ENCODE measurements around the gene MTHFD1.

The MTHFD1 gene

DNA sequence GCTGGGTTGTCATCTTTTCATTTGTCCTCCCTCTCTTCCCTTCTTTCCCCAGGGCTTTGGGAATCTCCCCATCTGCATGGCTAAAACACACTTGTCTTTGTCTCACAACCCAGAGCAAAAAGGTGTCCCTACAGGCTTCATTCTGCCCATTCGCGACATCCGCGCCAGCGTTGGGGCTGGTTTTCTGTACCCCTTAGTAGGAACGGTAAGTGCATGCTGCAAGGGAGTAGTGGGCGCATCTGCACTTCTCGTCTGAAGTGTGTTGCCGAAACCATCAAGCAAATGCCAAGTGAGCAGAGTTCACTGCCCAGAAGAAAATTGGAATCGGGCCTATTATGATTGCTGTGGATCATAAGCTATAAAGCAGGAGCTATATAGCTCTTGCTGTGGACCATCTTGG lies 66.5 kb downstream of the MTHFD1 start:
- no peak overlapping the region for H3K27ac Mint-ChIP-seq
- H3K36me3 Mint-ChIP-seq (ENCODE audit: low read depth): peaks cover 46% of the 10 kb centered on the region
- H3K9me3 Mint-ChIP-seq: no peaks in the 10 kb centered on the region
- H3K27me3 Mint-ChIP-seq (ENCODE audit: low read depth): no peaks in the 10 kb centered on the region
- H3K4me1 Mint-ChIP-seq (ENCODE audit: low read depth): peaks cover 16% of the 10 kb centered on the region
- H3K4me3 Mint-ChIP-seq: no peak overlapping the region

DNA sequence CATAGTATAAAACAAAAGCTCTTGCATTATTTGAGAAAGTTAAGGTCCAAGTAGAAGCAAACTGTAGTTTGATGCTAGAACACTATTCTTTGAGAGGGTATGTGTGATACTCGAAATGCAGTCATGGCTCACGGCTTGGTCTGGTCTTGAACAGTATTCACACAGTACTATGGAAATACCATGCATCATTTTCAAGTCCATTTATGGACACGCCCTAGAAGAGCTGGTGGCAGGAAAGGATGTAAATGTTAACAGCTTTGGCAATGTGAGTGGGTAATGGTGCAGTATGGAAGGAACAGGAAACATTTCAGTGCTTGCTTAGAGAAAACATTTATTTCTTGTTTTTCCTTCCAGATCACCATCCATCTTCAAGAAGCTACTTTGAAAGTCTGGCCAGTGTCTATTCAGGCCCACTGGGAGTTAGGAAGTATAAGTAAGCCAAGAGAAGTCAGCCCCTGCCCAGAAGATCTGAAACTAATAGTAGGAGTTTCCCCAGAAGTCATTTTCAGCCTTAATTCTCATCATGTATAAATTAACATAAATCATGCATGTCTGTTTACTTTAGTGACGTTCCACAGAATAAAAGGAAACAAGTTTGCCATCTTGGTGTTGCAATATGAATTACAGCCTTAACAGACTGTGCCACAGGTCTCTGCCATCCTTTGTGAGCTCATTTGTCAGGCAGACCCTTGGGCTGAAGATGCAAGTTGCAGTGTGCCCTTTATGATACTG lies 71.4 kb downstream of the MTHFD1 start:
- Mint-ChIP-seq H3K36me3 (ENCODE audit: low read depth) (peaks cover 35% of the 10 kb centered on the region), H3K9me3 (no peaks in the 10 kb centered on the region), H3K27me3 (ENCODE audit: low read depth) (no peaks in the 10 kb centered on the region), H3K4me3 (no peak overlapping the region), H3K4me1 (ENCODE audit: low read depth) (peaks cover 23% of the 10 kb centered on the region), H3K27ac (peak overlapping the region; percentile 35)

- Mint-ChIP-seq H3K4me3 (no peak overlapping the region), H3K36me3 (ENCODE audit: low read depth) (peaks cover 26% of the 10 kb centered on the region), H3K4me1 (ENCODE audit: low read depth) (peaks cover 30% of the 10 kb centered on the region), H3K27me3 (ENCODE audit: low read depth) (peaks cover 4% of the 10 kb centered on the region), H3K27ac (no peak overlapping the region), H3K9me3 (no peaks in the 10 kb centered on the region)
Measured at GRCh38 chr14:64461221-64461620, 73.1 kb downstream of the MTHFD1 start.

DNA sequence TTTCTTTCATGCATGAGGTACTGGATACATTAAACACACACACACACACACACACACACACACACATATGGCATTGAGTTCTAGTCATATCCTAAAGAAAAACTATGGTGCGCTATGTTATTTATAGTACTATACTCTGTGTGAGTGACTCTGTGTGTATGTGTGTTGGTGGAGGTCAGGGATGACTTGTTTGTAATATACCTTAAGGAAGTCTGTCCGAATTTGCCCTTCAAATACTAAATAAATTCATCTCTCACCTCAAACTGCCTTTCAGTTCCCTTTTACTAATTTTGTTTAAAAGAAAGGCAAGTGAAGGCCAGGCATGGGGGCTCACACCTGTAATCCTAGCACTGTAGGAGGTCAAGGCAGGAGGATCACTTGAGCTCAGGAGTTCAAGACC lies 75.0 kb downstream of the MTHFD1 start:
- H3K27ac Mint-ChIP-seq: no peak overlapping the region
- H3K36me3 Mint-ChIP-seq (ENCODE audit: low read depth): peaks cover 24% of the 10 kb centered on the region
- peaks cover 39% of the 10 kb centered on the region for H3K4me1 Mint-ChIP-seq (ENCODE audit: low read depth)
- no peak overlapping the region for H3K4me3 Mint-ChIP-seq
- H3K9me3 Mint-ChIP-seq: no peaks in the 10 kb centered on the region
- peaks cover 4% of the 10 kb centered on the region for H3K27me3 Mint-ChIP-seq (ENCODE audit: low read depth)

GRCh38 chr14:64463873-64464272 lies 75.7 kb downstream of the MTHFD1 start:
- peaks cover 4% of the 10 kb centered on the region for H3K27me3 Mint-ChIP-seq (ENCODE audit: low read depth)
- no peak overlapping the region for H3K27ac Mint-ChIP-seq
- H3K36me3 Mint-ChIP-seq (ENCODE audit: low read depth): peaks cover 19% of the 10 kb centered on the region
- H3K4me3 Mint-ChIP-seq: no peak overlapping the region
- no peaks in the 10 kb centered on the region for H3K9me3 Mint-ChIP-seq
- peaks cover 41% of the 10 kb centered on the region for H3K4me1 Mint-ChIP-seq (ENCODE audit: low read depth)

DNA sequence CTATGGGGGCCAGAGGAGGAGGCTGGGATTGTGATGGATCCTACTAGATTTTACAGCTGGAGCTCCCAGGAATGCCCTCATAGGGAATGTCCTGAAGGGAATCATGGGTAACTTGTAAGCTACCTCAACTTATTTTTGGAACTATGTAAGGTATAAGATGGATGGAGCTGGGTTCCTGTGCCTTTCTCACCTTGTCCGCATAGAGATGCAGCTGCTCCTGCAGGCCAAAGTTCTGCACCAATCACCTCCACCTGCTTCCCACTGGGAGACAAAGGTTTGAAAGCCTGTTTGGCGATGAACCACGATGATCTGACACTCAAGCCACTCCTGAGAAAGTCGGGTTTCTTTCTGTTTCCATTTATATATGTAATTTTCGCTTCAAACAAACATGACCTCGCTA lies 76.5 kb downstream of the MTHFD1 start:
- Mint-ChIP-seq H3K9me3 (no peaks in the 10 kb centered on the region), H3K36me3 (ENCODE audit: low read depth) (peaks cover 13% of the 10 kb centered on the region), H3K4me3 (peak overlapping the region; percentile 82), H3K4me1 (ENCODE audit: low read depth) (peaks cover 35% of the 10 kb centered on the region), H3K27me3 (ENCODE audit: low read depth) (peaks cover 4% of the 10 kb centered on the region), H3K27ac (peak overlapping the region; percentile 68)

DNA sequence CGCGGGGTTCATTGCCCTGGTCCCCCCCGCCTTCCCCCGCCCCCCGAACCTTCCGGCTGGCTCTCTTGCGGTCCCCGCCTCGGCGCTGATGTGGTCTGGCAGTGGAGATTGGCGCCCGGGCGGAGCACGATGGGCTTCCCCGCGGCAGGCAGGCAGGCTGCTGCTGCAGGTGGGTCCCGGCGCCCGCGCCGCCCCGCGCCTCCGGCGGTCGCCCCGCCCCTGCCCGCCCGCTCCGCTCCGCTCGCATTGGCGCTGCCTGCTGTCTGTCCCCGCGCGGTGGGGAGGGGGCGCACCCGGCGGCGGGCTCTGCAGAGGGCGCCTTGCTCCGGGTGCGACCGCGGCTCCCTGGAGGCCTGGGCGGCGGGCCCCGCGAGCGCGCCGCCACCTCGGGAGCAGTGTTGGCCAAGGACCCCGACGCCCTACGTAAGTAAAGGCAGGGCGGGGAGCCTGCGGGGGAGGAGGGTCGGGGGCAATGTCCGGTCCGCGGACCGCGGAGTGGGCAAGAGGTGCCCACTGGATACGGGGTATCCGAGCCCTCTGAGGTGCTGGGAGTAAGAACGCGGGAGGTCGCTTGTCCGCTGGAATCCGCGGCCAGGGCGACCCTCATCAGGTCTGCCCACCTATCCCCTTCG lies 77.2 kb downstream of the MTHFD1 start, which contains the start of gene AKAP5:
Gene AKAP5, plus strand, starts transcription at position 309 of the 632 bp plus-strand sequence. CDS start 2,896 bp downstream, outside the sequence.
- H3K4me1 Mint-ChIP-seq (ENCODE audit: low read depth): peaks cover 33% of the 10 kb centered on the region
- H3K36me3 Mint-ChIP-seq (ENCODE audit: low read depth): peaks cover 8% of the 10 kb centered on the region
- no peaks in the 10 kb centered on the region for H3K9me3 Mint-ChIP-seq
- peak within 1 kb of the TSS; percentile 82 for H3K4me3 Mint-ChIP-seq
- peaks cover 4% of the 10 kb centered on the region for H3K27me3 Mint-ChIP-seq (ENCODE audit: low read depth)
- H3K27ac Mint-ChIP-seq: peak within 1 kb of the TSS; percentile 68

- H3K9me3 Mint-ChIP-seq: no peaks in the 10 kb centered on the region
- peak overlapping the region; percentile 23 for H3K27ac Mint-ChIP-seq
- peak overlapping the region; percentile 78 for H3K4me3 Mint-ChIP-seq
- H3K27me3 Mint-ChIP-seq (ENCODE audit: low read depth): peaks cover 4% of the 10 kb centered on the region
- H3K36me3 Mint-ChIP-seq (ENCODE audit: low read depth): peaks cover 7% of the 10 kb centered on the region
- H3K4me1 Mint-ChIP-seq (ENCODE audit: low read depth): peaks cover 32% of the 10 kb centered on the region
Measured at GRCh38 chr14:64465831-64466554, 77.8 kb downstream of the MTHFD1 start.

DNA sequence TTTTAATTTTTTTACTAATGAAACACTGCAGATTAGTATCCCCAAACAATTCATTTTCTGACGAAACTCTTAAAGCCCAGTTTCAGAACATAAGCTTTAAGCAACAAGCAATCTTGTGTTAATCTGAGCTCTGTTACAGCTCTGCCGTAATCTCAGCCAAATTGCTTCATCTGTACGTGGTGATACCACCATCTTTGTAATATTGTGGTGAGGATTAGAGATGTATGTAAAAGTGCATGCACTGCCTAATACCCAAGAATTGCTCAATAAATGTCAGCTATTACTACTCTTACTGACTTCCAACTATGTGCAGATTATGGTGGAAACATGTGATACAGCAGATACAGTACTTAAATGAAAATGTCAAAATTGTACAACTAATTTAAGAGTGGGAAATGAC lies 78.9 kb downstream of the MTHFD1 start:
- H3K27ac Mint-ChIP-seq: no peak overlapping the region
- peaks cover 30% of the 10 kb centered on the region for H3K4me1 Mint-ChIP-seq (ENCODE audit: low read depth)
- peaks cover 4% of the 10 kb centered on the region for H3K27me3 Mint-ChIP-seq (ENCODE audit: low read depth)
- peaks cover 4% of the 10 kb centered on the region for H3K36me3 Mint-ChIP-seq (ENCODE audit: low read depth)
- no peak overlapping the region for H3K4me3 Mint-ChIP-seq
- no peaks in the 10 kb centered on the region for H3K9me3 Mint-ChIP-seq

DNA sequence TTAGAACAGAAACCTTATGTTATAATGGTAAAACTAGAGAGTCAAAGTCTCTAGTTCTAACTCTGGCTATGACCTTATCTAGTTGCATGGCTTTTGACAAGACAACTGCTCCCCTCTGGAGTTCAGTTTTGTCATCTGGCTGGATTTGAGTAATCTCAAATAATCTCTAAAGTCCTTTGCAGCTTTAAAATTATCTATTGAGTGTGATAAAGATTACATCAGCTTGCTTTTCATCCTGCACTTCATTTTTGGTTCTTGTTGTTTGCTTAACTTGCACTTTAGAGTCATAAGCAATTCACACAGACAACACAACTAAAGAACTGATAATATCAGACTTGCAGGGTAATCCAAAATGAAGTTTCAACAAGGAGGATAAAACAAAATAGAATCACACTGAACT lies 79.4 kb downstream of the MTHFD1 start:
- Mint-ChIP-seq H3K9me3 (no peaks in the 10 kb centered on the region), H3K27ac (no peak overlapping the region), H3K36me3 (ENCODE audit: low read depth) (peaks cover 4% of the 10 kb centered on the region), H3K27me3 (ENCODE audit: low read depth) (peaks cover 4% of the 10 kb centered on the region), H3K4me1 (ENCODE audit: low read depth) (peaks cover 30% of the 10 kb centered on the region), H3K4me3 (no peak overlapping the region)

- H3K36me3 Mint-ChIP-seq (ENCODE audit: low read depth): peaks cover 4% of the 10 kb centered on the region
- H3K9me3 Mint-ChIP-seq: no peaks in the 10 kb centered on the region
- no peak overlapping the region for H3K4me3 Mint-ChIP-seq
- no peak overlapping the region for H3K27ac Mint-ChIP-seq
- peaks cover 30% of the 10 kb centered on the region for H3K4me1 Mint-ChIP-seq (ENCODE audit: low read depth)
- peaks cover 4% of the 10 kb centered on the region for H3K27me3 Mint-ChIP-seq (ENCODE audit: low read depth)
Measured at GRCh38 chr14:64468451-64468850, 80.3 kb downstream of the MTHFD1 start.

- peaks cover 10% of the 10 kb centered on the region for H3K4me1 Mint-ChIP-seq (ENCODE audit: low read depth)
- no peaks in the 10 kb centered on the region for H3K27me3 Mint-ChIP-seq (ENCODE audit: low read depth)
- no peak overlapping the region for H3K4me3 Mint-ChIP-seq
- peaks cover 3% of the 10 kb centered on the region for H3K36me3 Mint-ChIP-seq (ENCODE audit: low read depth)
- H3K27ac Mint-ChIP-seq: no peak overlapping the region
- no peaks in the 10 kb centered on the region for H3K9me3 Mint-ChIP-seq
Measured at GRCh38 chr14:64474041-64474440, 85.9 kb downstream of the MTHFD1 start.

DNA sequence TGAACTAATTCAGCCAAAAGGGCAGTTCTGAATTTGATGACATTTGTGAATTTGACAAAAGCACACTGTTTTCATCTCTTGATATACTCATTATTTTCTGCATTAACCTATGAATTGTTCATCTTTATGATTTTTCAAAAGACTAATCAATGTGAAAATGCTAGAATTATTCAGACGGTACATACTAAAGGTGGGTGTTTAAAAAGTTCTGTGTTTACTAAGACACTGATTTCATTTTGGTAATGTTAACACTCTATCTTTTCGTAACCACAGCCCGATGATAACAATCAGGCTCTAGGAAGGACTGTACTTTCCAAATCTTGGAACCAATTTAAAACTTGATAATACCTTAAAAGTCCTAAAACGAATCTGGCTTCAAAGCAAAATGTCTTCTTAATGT lies 86.5 kb downstream of the MTHFD1 start:
- Mint-ChIP-seq H3K9me3 (no peaks in the 10 kb centered on the region), H3K4me1 (ENCODE audit: low read depth) (peaks cover 9% of the 10 kb centered on the region), H3K27me3 (ENCODE audit: low read depth) (no peaks in the 10 kb centered on the region), H3K27ac (no peak overlapping the region), H3K36me3 (ENCODE audit: low read depth) (peaks cover 2% of the 10 kb centered on the region), H3K4me3 (no peak overlapping the region)

DNA sequence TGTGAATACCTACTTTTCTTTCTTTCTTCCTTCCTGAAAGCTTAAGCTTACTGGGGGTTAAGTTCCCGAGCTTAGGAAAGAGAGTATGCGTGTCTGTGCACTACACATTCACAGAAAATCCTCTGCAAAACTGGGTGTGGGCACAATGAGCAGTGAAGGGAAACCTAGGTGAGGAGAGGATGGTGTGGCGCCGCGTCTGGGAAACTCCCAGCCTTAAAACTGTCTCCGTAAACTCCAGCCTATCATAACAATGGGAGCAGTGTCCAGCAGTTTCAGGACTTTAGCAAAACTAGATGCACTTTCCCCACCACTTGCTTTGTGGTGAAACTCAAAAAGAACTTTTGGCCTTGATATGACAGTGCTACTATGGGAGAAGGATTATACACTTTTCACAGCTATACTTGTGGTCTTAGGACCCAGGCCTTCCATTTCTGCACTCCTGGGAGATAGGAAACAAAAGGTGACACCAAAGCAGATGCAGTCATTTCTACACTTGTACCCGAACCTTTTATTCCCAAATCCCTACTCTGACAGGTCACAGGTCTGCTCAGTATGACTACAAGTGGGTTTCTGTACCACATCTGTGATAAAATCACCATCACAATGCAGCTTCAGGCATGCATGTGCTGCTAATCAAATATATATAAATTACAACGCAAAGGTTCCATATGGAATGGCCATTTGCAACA lies 87.6 kb downstream of the MTHFD1 start:
- Mint-ChIP-seq H3K27me3 (ENCODE audit: low read depth) (no peaks in the 10 kb centered on the region), H3K4me3 (no peak overlapping the region), H3K27ac (no peak overlapping the region), H3K36me3 (ENCODE audit: low read depth) (peaks cover 2% of the 10 kb centered on the region), H3K9me3 (no peaks in the 10 kb centered on the region), H3K4me1 (ENCODE audit: low read depth) (peaks cover 9% of the 10 kb centered on the region)
